GM21529 (cell line): ENCODE measurements around the gene MAP2K5.

Experiments
- ATAC-seq: cut with Tn5 transposase; IDR thresholded peaks from one replicate; pipeline ENCODE4 v1.9.1; 2021; ENCODE audit not compliant: unreplicated experiment

The MAP2K5 gene

DNA sequence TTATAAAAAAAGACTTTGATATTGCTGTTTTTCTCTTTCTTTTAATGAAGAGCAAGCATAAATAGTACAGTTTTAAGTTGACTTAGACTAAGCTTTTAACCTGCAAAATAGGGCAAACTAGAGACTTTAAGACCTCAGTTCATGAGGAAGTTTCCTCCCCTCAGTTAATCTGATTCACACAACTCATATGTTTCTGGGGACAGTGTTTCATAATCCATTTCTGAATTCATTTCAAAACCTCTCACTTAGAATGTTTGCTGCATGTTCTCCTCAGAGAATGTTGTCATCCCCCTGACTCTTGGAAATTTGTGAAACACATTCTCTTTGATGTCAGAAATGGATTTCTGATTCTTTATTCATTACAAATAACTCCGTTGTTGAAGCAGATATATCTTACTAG lies 203.5 kb downstream of the MAP2K5 start:
- no peak for ATAC-seq

- no peak for ATAC-seq
Observed at GRCh38 chr15:67746450-67746849, 203.9 kb downstream of the MAP2K5 start.

DNA sequence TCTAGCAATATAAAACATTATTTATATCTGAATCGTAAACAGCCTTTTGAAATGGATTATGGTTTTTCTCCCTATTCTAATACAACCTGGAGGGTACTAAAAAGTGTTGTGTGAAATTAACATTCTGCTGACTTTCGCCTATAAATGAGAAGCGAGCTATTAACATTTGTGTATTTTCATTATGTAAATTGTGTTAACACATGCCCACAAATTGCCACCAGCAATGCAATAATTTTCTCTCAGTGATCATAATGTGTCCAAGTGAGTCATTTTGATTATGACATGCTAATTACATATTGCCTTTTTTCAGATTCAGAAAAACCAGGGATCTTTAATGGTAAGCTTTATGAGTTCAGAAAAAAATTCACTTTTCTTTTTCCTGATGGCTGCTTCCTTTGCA lies 205.4 kb downstream of the MAP2K5 start:
- no peak for ATAC-seq

- no peak for ATAC-seq
Observed at GRCh38 chr15:67750371-67750770, 207.9 kb downstream of the MAP2K5 start.

GRCh38 chr15:67753891-67754290 lies 211.4 kb downstream of the MAP2K5 start:
- ATAC-seq = no peak

- no peak for ATAC-seq
Observed at GRCh38 chr15:67755264-67755663, 212.8 kb downstream of the MAP2K5 start.

- ATAC-seq = no peak
Observed at GRCh38 chr15:67755936-67756335, 213.4 kb downstream of the MAP2K5 start.

DNA sequence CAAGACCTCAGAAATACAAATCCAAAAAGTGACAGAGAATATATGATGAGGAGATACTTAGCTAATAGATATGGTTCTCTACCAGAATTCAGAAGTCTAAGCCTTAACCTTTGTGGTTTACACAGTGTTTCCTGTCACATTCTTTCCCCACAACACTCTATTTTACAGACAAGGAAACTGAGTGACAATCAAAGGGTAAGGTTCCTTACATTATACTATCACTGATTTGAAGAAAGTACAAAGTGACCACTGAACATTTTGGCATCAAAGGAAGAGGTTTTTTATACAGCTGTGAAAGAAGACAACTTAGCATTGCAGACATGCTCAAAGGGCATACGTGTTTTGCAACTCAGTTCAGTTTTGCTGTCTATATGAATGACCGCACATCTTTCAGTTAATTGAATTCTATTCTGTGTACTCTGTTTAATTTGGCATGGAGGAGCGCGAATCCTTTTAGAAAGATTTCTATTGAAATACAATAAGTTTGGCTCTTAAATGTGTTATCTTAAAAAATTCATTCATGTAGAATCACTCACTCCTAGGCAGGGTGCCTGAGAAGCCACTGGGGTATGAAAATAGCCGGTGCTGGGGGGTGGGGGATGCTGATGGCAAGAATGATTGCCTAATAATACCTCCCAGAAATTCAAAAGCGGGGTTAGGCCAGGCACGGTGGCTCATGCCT lies 216.3 kb downstream of the MAP2K5 start:
- no peak for ATAC-seq

DNA sequence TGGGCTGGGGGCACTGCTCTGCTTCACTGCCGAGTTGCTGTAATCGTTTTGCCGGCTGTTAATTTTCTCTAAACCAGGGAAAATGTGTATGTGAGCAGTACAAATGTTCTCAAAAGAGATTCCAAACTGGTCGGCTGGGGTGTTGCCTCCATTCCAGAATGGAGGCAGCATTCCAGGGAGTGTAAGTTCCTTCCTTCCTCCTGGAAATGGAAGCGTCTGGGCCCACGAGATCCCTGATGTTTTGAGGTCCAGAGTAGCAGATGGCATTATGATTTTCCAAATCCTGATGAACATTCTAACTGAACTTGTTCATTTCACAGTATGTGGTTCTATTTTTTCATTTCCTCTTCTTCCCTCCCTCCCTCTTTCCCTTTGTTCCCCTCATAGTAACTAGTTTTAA lies 218.4 kb downstream of the MAP2K5 start:
- ATAC-seq = no peak

DNA sequence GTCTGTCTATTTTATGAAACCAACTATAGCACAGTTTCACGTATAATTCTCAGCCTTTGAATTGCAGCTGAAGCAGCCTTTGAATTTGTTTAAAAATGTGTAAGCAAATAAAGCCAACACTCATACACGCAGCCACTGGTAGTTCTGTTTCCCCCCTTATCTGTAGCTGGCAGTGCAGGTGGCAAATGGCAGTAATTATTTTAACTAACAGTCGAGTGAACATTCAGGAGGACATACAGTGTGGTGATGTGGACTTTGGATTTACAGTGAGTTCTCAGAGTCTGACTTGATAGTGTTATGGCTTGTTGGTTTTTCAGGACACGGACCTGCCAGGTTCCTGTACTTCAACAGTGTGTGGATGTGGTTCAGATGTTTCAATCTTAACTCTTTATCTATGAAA lies 218.8 kb downstream of the MAP2K5 start:
- no peak for ATAC-seq

DNA sequence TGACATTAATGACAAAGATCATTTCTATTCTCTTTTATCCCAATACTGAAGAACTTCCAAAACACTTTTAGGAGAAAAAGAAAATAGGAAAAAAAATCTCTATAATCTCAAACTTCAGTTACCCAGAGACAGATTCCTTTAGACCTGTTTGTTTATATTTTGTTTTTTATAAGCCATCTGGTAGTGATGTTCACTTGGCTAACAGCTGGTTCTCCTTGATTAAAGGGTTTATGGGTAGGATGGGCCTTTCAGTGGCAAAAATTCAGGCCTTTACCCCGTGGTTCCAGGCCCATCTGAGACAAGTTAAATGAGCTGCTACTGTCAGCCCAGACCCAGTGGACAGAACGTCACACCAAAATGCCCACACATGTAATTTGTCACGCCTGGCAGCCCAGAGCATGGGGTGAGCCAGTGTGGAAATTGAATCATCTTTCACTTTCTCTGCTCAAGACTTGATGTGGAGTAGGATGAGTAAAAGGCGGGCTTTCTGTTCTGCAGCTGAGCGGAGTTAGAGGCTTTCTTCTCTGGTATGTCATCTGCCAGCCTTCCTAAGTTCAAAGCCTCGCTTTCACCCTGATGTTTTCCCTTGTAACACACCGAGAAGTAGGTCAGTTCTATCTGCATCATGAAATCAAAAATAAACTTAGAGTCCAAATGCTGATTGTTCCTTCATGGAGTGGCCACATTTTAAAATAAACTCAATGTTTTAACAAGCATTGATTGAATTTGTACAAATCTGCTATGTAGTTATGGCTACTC lies 220.3 kb downstream of the MAP2K5 start:
- ATAC-seq = peak; percentile 82

GRCh38 chr15:67765701-67766100 lies 223.2 kb downstream of the MAP2K5 start:
- ATAC-seq = no peak

- no peak for ATAC-seq
Observed at GRCh38 chr15:67766968-67767367, 224.5 kb downstream of the MAP2K5 start.

DNA sequence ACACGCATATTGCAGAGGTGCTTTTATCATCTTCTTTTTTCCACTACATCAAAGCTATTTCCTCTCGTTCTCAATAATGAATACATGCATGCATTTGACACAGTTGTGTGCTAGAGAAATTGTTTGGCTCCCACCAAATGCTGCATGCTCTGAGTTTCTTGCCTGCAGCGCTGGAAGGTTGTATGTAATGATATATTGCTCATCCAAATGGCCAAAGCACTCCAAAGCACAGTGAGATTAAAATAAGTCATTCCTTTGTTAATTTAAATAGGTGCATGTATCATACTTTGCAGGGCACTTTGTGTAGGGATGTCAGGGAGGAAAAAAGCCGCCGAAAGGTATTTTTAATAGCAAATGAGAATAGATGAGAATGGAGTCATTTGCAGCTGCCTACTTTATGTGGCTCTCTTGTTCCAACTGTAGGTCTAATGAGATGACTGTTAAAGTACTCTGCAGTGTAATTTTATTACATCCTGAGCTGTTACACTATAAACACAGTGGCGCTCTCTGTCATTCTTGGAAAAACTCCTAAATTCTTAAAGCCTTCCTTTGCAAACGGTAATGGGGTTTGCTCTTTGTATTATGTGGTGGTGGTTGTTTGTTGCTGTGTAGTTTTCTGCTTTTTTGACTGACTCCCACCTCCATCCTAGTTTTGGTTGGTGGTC lies 225.9 kb downstream of the MAP2K5 start:
- no peak for ATAC-seq

DNA sequence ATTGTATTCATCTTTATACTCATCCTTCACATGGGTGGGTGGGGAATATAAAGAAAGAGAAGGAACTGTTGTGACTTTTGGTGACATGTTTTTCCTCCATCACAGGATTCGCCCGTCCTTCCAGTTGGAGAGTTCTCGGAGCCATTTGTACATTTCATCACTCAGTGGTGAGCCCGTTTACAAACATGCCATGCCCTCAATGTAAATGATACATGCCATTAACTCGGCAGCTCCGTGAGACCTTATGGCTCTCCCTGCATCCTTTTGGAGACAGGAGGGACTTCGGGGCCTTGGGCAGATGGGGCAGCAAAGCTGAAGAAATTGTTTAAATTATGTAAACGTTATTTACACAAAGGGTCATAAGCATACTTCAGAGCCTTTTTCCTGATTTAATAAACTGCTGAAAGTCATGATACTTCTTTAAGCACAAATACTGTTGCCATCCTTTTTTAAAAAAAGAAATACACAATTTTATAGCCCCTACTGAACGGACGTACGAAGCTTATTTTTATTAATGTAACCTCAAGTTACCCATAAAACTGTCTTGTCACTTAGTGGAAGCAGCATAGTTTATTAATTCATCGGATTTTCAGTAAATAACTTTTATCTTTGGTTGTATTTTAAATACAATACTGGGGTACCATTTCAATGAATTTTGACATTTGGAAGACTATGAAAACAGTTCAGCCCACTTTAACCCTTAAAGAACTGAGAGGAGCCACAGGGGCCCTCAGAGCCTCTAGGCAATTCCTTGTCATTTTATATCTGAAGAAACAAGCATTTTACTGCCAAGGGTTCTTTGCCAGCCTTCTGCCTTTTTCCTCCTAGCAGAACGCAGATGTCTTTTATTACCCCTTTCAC lies 227.2 kb downstream of the MAP2K5 start:
- no peak for ATAC-seq

GRCh38 chr15:67770358-67770628 lies 227.8 kb downstream of the MAP2K5 start:
- no peak for ATAC-seq

- no peak for ATAC-seq
Observed at GRCh38 chr15:67771189-67771800, 228.8 kb downstream of the MAP2K5 start.

DNA sequence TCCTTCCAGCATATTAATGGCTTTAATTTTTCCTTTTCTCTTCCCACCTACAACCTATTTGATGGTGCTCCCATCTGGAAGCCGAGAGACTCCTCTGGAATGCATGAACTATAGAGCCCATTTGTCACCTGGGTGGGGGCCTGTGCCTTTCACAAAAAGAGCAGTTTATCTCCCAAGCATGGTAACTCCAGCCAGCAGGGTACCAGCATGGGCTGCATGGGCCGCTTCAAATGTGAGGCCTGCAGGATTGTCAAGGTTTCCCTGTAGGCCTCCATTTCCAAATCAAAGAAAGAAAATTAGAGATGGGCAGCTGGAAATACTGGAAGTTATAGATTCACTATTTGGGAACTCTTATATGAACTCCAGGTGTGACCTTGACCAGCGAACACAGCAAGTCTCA lies 232.1 kb downstream of the MAP2K5 start:
- ATAC-seq = no peak

DNA sequence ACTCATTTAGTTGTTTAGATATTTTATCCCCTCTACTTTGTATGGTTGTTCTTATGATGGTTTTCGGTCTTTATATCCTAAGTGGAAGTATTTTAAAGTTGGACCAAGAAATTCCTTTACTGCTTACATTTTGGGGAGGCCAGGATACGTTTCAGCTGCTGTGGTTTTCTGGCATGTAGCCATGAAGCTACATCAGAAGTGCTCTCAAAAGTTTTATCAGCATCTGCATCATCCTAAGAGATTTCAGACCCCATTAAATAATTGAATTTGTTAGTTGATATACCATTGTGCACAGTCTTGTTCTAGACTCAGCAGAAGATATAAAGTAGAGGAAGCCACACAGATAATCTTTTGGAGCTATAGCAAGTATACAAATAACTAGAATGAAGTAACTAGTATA lies 232.7 kb downstream of the MAP2K5 start:
- ATAC-seq = no peak

DNA sequence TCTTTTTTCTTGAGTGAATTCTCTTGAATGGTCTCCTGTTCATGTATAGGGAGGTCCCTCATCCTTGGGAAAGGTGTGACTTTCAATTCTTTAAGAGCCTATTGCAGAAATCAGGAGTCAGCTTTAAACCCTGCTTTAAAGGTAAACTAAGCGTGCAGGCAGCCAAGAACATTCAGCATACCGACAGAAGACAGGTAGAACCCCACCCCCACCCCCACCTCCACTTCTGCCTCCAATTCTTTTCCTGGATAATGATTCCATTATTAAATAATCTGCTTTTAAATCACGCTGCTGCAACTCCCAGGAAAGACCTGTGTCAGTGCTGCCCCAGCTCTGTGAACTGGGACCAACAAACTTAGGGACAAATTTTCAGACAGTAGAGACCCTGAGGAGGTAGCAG lies 233.5 kb downstream of the MAP2K5 start:
- no peak for ATAC-seq

- ATAC-seq = no peak
Observed at GRCh38 chr15:67776600-67776999, 234.1 kb downstream of the MAP2K5 start.
